ENCODE measurements around the gene UBC. TPM values are rescaled to one million over a fixed set of nuclear protein-coding genes. Genes with fewer than 3 reads are reported as not detected.

The UBC gene
- total RNA-seq, 2 experiments from 2014 or later = 927 to 944 TPM

DNA sequence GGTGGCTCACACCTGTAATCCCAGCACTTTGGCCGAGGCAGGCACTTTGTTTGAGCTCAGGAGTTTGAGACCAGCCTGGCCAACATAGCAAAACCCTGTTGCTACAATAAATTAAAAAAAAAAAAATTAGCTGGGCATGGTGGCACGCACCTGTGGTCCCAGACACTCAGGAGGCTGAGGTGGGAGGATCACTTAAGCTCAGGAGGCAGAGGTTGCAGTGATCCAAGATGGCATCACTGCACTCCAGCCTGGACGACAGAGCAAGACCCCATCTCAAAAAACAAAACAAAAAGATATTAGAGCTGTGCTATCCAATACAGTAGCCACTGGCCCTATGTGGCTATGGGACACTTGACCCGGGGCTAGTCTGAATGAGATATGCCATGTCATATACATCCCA, 43.9 kb downstream of the UBC start:
- Mint-ChIP-seq H3K4me3 (no peak overlapping the region), H3K9me3 (no peaks in the 10 kb centered on the region), H3K4me1 (peaks cover 14% of the 10 kb centered on the region), H3K27ac (no peak overlapping the region), H3K36me3 (no peaks in the 10 kb centered on the region), H3K27me3 (peaks cover 14% of the 10 kb centered on the region)
- no peak for DNase-seq

DNA sequence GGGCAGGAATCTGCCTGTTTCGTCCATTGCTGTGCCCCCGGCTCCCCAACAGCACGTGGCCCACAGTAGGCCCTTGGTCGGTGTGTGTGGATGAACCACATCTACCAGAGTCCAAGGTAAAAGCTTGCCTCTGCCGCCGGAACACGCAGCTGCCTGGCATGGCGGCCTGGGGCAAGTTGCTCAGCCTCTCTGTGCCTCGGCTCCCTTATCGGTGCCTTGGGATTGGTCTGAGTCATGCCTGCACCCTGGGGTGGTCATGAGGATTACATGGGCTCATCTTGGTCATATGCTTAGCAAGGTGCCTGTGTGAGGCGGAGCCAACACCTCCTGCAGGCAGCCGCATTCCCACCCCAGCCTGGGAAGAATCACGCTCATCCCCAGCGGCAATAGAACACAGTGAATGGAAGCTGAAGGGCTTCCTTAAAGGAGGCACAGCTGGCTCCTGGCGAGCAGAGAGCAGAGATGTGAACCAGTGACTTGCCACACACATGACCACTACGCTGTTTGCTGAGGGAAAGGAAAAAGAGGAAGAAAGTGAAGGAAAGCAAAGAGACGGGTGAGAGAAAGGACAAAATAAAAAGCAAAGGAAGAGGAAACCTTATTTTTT, 45.3 kb downstream of the UBC start:
- Mint-ChIP-seq H3K9me3 (no peaks in the 10 kb centered on the region), H3K27me3 (peaks cover 14% of the 10 kb centered on the region), H3K4me3 (no peak overlapping the region), H3K27ac (no peak overlapping the region), H3K36me3 (no peaks in the 10 kb centered on the region), H3K4me1 (peaks cover 17% of the 10 kb centered on the region)
- DNase-seq = no peak

DNA sequence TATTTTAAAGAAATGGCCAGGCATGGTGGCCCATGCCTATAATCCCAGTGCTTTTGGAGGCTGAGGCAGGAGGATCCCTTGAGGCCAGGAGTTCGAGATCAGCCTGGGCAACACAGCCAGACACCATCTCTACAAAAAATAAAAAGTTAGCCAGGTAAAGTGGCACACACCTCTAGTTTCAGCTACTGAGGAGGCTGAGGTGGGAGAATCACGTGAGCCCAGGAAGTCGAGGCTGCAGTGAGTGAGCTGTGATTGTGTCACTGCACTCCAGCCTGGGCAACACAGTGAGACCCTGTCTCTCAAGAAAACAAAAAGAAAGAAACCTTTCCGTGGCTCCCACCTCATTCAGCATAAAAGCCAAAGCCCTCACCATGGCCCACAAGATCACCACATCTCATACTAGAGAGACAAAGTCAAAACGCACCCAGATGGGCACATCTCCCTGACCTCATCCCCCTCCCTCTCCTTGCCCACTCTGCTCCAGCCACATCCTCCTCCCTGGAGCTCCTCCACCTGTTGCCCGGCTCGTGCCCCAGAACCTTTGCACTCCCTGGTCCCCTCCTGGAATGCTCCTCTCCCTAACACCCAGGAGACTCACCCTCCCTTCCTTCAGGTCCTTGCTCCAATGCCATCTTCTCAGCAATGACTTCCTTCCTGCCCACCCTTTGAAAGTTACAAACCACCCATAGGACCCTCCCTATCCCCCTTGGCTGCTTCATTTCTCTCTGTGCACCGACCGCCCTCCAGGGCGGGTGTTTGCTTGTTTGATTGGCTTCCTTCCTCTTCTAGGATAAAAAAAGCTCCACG, 46.0 kb downstream of the UBC start:
- no peak for DNase-seq
- H3K36me3 Mint-ChIP-seq = peaks cover 3% of the 10 kb centered on the region
- H3K27ac Mint-ChIP-seq = peak overlapping the region; percentile 9
- H3K4me3 Mint-ChIP-seq = no peak overlapping the region
- H3K27me3 Mint-ChIP-seq = peaks cover 14% of the 10 kb centered on the region
- H3K4me1 Mint-ChIP-seq = peaks cover 20% of the 10 kb centered on the region
- no peaks in the 10 kb centered on the region for H3K9me3 Mint-ChIP-seq

DNA sequence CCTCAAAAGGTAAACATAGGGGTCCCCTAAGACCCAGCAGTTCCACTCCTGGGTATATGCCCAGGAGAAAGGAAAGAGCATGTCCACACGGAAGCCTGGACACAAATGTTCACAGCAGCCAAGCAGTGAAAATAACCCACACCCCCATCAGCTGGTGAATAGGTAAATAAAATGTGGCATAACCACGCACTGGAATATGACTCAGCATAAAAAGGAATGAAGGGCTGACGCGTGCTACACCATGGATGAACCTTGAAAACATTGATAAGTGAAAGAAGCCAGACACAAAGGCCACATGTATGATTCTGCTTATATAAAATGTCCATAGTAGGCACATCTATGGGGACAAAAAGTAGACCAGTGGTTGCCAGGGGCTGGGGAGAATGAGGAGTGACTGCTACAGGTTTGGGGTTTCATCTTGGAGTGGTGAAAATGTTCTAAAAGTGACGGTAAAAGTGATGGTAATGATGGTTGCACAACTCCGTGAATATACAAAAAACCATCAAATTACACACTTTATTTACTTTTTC, 47.0 kb downstream of the UBC start:
- Mint-ChIP-seq H3K9me3 (no peaks in the 10 kb centered on the region), H3K4me1 (peaks cover 23% of the 10 kb centered on the region), H3K4me3 (no peak overlapping the region), H3K27me3 (peaks cover 14% of the 10 kb centered on the region), H3K36me3 (peaks cover 8% of the 10 kb centered on the region), H3K27ac (no peak overlapping the region)
- DNase-seq = no peak

DNA sequence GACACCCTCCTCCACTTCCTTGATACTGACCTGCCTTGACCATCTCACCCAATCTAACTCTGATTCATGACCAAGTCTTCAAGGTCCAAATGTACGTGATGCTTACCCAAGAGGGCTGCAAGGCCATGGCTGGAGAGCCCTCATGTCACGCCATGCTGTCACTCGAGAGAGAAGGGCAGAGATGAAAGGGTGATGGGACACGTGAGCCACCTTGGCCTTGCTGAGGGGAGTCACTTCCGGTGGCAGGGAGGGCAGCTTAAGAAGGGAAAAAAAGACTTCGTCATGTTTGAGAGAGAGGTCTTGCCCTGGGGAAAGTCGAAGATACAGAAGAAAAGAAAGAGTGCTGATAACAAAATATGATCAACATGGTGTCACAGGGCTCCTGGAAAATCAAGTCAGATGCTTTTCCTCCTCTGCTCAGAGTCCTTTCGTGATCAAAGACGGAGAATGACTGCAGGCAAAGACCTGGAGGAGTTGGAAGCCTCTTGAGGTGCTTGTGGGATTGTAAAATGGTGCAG, 47.5 kb downstream of the UBC start:
- Mint-ChIP-seq H3K27me3 (peaks cover 14% of the 10 kb centered on the region), H3K9me3 (no peaks in the 10 kb centered on the region), H3K27ac (no peak overlapping the region), H3K4me1 (peaks cover 28% of the 10 kb centered on the region), H3K36me3 (peaks cover 12% of the 10 kb centered on the region), H3K4me3 (no peak overlapping the region)
- no peak for DNase-seq

DNA sequence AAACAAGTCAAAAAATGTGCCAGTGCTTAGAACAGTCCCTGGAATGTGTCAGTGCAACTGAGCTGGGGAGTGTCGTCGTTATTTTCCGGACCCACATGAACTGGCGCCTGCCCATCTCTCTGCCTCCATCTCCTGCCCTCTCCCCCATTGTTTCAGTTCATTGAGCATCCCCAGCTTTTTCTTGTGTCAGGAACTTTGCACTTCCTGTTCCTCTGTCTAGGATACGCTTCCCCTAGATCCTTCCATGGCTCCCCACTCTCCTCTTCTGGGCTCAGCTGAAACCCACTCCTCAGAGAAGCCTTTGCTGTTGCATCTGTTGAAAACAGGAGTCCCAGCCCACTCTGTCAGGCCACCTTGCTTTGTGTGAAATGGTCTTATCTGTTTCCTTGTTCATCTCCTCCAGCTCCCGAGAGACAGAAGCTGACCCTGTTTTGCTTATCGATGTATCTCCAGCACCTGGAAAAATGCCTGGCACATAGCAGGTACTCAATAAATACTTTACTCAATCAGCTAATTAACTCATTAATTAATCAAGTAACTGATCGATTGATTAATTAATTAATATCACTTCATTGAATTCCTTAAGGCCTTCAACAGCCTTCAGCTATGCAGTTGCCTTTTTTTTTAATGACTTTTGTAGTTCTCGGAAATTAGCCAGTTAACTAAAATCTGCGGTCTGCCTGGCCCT, 48.1 kb downstream of the UBC start:
- Mint-ChIP-seq H3K27ac (no peak overlapping the region), H3K4me1 (peaks cover 32% of the 10 kb centered on the region), H3K4me3 (no peak overlapping the region), H3K36me3 (peaks cover 15% of the 10 kb centered on the region), H3K9me3 (no peaks in the 10 kb centered on the region), H3K27me3 (peaks cover 14% of the 10 kb centered on the region)
- DNase-seq = no peak

DNA sequence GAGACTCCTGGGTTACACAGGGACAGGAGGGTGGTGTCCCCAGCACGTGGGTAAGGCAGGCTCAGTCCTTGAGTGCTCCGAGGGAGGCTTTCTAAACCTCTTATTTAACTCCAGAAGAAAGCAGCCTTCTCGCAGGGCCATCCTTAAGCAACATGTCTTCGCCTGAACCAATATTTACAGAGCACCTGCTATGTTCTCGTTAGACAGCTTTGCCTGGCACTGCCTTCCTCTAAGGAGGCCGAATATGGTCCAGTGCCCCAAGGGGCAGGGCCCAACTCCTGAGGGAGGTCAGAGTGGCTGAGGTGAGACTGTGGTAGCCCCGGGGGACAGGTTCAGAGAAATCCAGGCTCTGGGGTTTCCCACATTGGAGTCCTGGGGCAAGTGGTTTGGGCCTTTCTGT, 48.7 kb downstream of the UBC start:
- Mint-ChIP-seq H3K9me3 (no peaks in the 10 kb centered on the region), H3K4me1 (peaks cover 32% of the 10 kb centered on the region), H3K36me3 (peaks cover 15% of the 10 kb centered on the region), H3K27me3 (peaks cover 14% of the 10 kb centered on the region), H3K27ac (no peak overlapping the region), H3K4me3 (no peak overlapping the region)
- DNase-seq = no peak

DNA sequence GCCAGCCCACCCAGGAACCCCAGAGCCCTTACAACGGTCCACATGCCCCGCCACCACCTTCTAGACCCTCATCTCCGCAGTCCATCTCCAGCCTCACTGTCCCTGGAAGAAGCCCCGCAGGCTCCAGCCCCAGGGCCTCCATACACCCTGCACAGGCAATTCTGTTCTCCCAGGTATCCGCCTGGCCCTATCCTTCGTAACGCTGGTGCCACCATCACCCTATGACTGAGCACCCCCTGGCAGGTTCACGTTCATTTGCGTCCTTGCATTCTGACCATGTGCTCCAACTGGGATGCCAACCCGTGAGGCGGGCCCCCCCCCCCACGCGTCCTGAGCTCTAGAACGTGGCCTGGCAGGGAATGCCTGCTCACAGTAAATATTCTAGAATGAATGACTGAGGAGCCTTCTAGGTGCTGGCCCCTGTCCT, 50.1 kb downstream of the UBC start:
- Mint-ChIP-seq H3K9me3 (no peaks in the 10 kb centered on the region), H3K27ac (peak overlapping the region; percentile 94), H3K27me3 (peaks cover 11% of the 10 kb centered on the region), H3K4me1 (peaks cover 31% of the 10 kb centered on the region), H3K36me3 (peaks cover 20% of the 10 kb centered on the region), H3K4me3 (peak overlapping the region; percentile 82)
- DNase-seq = no peak

DNA sequence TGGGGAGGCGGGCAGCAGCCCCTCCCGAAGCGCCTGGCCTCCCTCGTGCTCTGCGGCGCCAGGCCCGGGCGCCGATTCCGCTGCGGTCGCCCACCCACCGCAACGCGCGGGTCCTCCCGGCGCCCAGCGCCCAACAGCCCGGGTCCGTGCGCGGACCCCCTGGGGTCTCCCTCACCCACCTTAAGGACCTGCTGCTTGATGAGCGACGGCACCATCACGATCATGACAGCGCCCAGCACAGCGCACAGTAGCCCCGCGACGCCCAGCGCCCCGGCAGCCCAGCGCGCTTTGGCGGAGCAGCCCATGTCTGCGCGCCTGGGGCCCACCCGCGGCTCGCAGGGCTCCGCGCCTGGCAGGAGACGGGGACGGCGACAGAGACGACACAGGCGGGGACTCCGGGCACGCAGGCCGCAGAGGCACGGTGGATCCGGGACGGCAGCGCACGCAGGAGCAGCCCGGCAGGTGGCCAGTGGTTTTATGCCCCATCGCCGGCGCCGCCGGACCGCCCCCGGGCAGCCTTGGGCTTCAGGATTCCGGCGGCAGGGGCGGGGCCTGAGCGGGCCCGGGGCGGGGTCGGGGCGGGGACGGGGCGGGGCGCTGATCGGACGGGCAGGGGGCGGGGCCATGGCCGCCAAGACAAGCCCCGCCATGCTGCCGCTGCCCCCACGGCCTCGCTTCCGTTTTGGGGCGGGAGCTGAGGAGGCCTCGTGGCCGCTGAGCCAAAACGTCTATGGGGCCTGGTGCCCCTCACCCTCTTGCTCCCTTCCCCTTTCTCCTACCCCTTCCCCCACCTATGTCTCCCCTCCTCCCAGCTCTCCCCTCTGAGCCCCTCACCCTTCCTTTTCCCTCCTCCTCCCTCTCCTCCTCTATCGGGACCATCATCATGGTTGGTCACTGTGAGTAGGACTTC, 50.8 kb downstream of the UBC start, which contains the start of gene SCARB1:
Gene SCARB1 (minus strand): TSS at position 449 of the 910 bp plus-strand sequence. CDS start 144 bp downstream, at position 305.
- Mint-ChIP-seq H3K4me3 (peak within 1 kb of the TSS; percentile 90), H3K36me3 (peaks cover 20% of the 10 kb centered on the region), H3K4me1 (peaks cover 25% of the 10 kb centered on the region), H3K27me3 (peaks cover 5% of the 10 kb centered on the region), H3K9me3 (no peaks in the 10 kb centered on the region), H3K27ac (peak within 1 kb of the TSS; percentile 94)
- DNase-seq = peak; percentile 86

DNA sequence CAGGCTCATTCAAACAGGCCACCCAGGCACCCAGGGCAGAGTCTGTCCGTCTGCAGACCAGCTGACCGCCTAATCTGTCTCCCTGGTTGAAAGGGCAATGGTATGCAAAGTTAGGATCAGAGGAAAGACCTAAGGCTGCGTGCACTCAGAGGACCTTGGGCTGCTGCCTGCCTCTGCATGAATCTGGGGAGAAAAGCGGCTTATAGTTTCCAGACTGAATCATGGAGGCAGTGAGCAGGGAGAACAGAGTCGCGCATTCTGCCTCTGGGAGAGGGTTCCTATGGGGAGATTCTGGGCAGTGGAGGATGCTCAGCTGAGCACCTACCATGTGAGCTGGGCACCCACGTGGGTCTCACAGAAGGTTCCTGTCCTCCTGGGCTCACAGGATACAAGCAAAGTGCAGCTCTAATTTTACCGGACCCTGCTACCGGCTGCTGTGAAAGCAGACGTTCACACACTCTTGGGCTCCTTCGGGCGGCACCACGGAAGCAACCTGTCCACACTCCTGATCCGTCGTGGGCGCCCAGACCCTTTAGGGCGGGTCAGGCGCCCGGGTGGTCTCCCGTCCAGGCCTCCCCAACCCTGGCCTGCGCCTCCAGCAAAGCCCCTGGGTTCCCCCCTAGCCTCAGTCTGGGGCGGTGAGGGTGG, 51.6 kb downstream of the UBC start:
- no peaks in the 10 kb centered on the region for H3K9me3 Mint-ChIP-seq
- H3K36me3 Mint-ChIP-seq = peaks cover 20% of the 10 kb centered on the region
- peak; percentile 29 for DNase-seq
- H3K4me3 Mint-ChIP-seq = peak overlapping the region; percentile 90
- peak overlapping the region; percentile 72 for H3K27ac Mint-ChIP-seq
- peaks cover 22% of the 10 kb centered on the region for H3K4me1 Mint-ChIP-seq
- no peaks in the 10 kb centered on the region for H3K27me3 Mint-ChIP-seq

DNA sequence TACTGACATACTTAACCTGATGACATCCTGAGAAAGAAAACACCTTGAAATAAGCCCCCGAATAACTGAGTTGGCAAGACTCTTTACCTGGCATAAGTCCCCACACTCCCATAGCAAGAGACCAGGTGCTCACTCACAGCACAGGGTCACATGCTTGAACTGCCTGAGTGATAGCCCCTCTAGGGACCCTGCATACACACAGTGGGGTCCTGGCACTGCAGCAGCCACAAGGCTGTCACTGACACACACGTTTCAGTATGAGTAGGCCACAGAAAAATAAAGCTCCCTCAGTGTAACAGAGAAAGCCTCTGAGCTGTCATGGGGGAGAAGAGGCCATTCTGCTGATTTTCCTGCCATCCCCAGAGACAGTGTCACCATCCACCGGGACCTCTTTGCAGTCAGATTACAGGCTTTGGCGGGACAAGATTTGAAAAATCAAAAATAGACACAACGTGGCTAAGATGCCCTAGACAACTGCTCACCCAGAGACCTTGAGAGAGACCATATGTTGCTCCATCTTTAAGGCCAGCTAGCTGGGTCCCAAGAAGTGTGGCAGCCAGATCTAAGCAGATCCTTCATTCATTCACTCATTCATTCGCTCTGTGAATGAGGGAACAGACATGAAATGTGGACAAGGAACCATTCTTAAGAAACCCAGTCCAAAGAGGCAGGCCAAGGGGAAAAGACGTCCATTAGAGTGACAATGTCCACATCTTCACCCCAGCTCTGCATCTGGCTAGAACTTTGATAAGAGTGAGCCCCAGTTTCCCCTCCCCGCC, 52.4 kb downstream of the UBC start:
- Mint-ChIP-seq H3K27me3 (no peaks in the 10 kb centered on the region), H3K9me3 (no peaks in the 10 kb centered on the region), H3K27ac (peak overlapping the region; percentile 72), H3K4me3 (peak overlapping the region; percentile 90), H3K4me1 (peaks cover 21% of the 10 kb centered on the region), H3K36me3 (peaks cover 21% of the 10 kb centered on the region)
- no peak for DNase-seq
